ENCODE results near the gene KIRREL3. TPM values are rescaled to one million over a fixed set of nuclear protein-coding genes. Genes with fewer than 3 reads are reported as not detected.

The KIRREL3 gene
- total and polyA plus RNA-seq, 4 donors: 0.90 TPM; not detected in 3

DNA sequence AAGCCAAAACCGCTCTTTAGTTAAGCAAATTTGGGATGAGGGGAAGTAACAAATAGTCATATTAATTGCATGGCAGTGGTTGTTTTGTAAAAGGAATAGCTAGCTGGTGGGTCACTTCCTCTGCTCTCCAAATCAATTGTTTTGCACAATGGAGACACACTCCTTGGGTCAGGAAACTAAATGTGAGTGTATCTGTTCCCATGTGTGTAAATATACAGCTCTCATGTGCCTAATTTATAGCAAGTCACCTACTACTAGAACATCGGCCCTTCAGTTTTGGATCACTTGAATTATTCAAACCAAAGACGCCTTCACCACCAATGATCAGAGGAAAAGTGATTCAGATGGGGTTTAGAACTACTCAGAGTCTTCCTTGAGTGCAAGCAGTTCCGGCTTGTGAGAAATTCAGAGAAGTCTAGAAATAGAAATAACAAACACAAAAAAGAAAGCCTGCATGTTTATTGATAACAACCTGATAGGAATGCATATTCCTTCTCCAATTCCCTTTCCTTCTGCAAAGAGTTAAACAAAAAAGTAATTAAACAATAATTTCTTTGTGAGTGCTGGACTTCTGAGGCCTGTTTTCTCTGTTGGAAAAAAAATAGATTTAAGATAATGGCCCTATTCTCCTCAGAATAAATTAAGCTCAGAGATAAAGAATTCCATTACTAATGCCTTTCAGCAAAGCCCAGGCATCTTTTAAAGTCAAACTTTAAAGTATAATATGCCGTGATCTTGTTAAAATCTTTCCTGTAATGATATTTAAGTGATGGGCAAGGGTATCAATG is 100.4 kb downstream of the KIRREL3 start:
- intact Hi-C loops (cut with DNase I): no loop called here
- DNase-seq: no peak
- Histone ChIP-seq H3K36me3 (ENCODE audit: control insufficient read depth in 1 of 2, insufficient read depth in 2 of 2, low read length in 1 of 2) (no peaks in the 10 kb centered on the region), H3K9me3 (ENCODE audit: control insufficient read depth, low read length) (no peaks in the 10 kb centered on the region), H3K27ac (ENCODE audit: low read depth in 1 of 2, low read length in 2 of 2) (no peak overlapping the region), H3K4me3 (ENCODE audit: low read length in 2 of 2) (no peak overlapping the region), H3K27me3 (ENCODE audit: control insufficient read depth in 1 of 2, insufficient read depth in 2 of 2, low read length in 1 of 2) (no peaks in the 10 kb centered on the region), H3K4me1 (ENCODE audit: control insufficient read depth in 1 of 2, insufficient read depth in 2 of 2, low read length in 2 of 2) (no peaks in the 10 kb centered on the region)
- WGBS, 2 donors: 69 to 80% methylated on average over 5 of the region's 5 CpGs
- no peak for ATAC-seq (ENCODE audit: low FRiP score)

- ATAC-seq (ENCODE audit: low FRiP score) (no peak), DNase-seq (no peak)
- no peaks in the 10 kb centered on the region for H3K4me1 ChIP-seq (ENCODE audit: control insufficient read depth in 1 of 2, insufficient read depth in 2 of 2, low read length in 2 of 2)
- H3K9me3 ChIP-seq (ENCODE audit: control insufficient read depth, low read length): no peaks in the 10 kb centered on the region
- H3K36me3 ChIP-seq (ENCODE audit: control insufficient read depth in 1 of 2, insufficient read depth in 2 of 2, low read length in 1 of 2): no peaks in the 10 kb centered on the region
- no peaks in the 10 kb centered on the region for H3K27me3 ChIP-seq (ENCODE audit: control insufficient read depth in 1 of 2, insufficient read depth in 2 of 2, low read length in 1 of 2)
- intact Hi-C loops (cut with DNase I): no loop called here
- WGBS, 2 donors: 54 to 63% methylated on average over 3 of the region's 3 CpGs
- H3K4me3 ChIP-seq (ENCODE audit: low read length in 2 of 2): no peak overlapping the region
- no peak overlapping the region for H3K27ac ChIP-seq (ENCODE audit: low read depth in 1 of 2, low read length in 2 of 2)
Observed at GRCh38 chr11:126898802-126899201, 101.8 kb downstream of the KIRREL3 start.

DNA sequence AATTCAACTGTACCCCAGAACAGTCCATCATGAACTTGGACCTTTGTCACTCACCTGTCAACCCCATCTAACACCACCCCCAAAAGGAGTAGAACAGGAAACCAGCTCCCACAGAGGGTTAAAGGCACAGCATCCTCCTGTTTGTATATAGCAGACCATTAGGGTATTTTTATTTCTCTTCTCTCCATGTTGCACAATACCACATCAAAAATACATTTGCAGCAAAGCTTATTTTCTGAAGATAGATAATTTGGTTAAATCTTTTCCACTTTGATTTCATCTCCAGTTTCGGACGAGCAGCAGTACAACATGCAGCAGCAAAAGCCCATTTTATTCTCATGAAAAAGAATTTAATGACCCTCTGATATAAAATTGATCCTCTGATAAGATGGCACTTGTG is 103.1 kb downstream of the KIRREL3 start:
- H3K4me1 ChIP-seq (ENCODE audit: control insufficient read depth in 1 of 2, insufficient read depth in 2 of 2, low read length in 2 of 2): no peaks in the 10 kb centered on the region
- no peaks in the 10 kb centered on the region for H3K9me3 ChIP-seq (ENCODE audit: control insufficient read depth, low read length)
- DNase-seq: no peak
- no peak overlapping the region for H3K27ac ChIP-seq (ENCODE audit: low read depth in 1 of 2, low read length in 2 of 2)
- no peaks in the 10 kb centered on the region for H3K36me3 ChIP-seq (ENCODE audit: control insufficient read depth in 1 of 2, insufficient read depth in 2 of 2, low read length in 1 of 2)
- H3K4me3 ChIP-seq (ENCODE audit: low read length in 2 of 2): no peak overlapping the region
- no peaks in the 10 kb centered on the region for H3K27me3 ChIP-seq (ENCODE audit: control insufficient read depth in 1 of 2, insufficient read depth in 2 of 2, low read length in 1 of 2)
- intact Hi-C loops (cut with DNase I): no loop called here
- ATAC-seq (ENCODE audit: low FRiP score): no peak
- 86% methylated on average over 2 of the region's 2 CpGs for WGBS, 2 donors

DNA sequence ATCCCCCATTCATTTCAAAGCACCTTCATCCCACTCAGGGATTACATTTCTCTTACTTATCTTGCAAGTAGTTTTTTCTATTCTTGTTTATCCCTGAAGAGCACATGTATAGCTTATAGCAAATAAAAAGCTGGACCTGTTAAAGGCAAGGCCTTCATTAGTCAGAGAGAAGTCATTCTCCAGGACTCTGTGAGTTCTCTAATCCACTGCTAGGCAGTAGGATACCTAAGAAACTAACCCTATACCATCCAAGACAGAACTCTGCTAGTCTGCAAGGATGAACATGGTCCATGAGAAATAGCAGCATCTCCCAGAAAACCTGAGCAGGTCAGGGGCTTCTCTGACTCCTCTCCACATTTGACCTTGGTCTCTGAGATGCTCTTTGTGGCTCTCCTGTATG is 104.5 kb downstream of the KIRREL3 start:
- Histone ChIP-seq H3K36me3 (ENCODE audit: control insufficient read depth in 1 of 2, insufficient read depth in 2 of 2, low read length in 1 of 2) (no peaks in the 10 kb centered on the region), H3K9me3 (ENCODE audit: control insufficient read depth, low read length) (no peaks in the 10 kb centered on the region), H3K27ac (ENCODE audit: low read depth in 1 of 2, low read length in 2 of 2) (no peak overlapping the region), H3K27me3 (ENCODE audit: control insufficient read depth in 1 of 2, insufficient read depth in 2 of 2, low read length in 1 of 2) (no peaks in the 10 kb centered on the region), H3K4me1 (ENCODE audit: control insufficient read depth in 1 of 2, insufficient read depth in 2 of 2, low read length in 2 of 2) (no peaks in the 10 kb centered on the region), H3K4me3 (ENCODE audit: low read length in 2 of 2) (no peak overlapping the region)
- no peak for DNase-seq
- ATAC-seq (ENCODE audit: low FRiP score): no peak
- intact Hi-C loops (cut with DNase I): no loop called here

DNA sequence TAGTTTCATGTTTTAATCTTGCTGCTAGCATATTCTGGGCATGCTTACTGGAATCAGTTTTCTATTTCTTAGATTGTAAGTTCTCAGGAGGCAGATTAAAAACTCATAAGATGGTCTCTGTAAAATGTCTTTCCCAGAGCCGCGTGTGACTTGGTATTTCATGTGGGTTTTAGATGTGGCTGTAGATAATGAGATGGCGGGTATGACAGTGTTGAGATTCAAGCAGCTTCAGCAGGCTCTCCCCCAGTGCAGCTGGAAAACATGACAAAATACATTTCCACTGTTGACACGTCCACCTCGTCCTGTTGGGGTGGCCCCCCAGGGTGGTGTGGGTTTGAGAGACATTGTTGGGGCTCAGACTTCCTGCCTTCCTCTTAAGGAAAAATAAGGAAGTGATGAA is 106.8 kb downstream of the KIRREL3 start:
- WGBS, 2 donors: 22 to 24% methylated on average over 5 of the region's 5 CpGs
- H3K9me3 ChIP-seq (ENCODE audit: control insufficient read depth, low read length): no peaks in the 10 kb centered on the region
- intact Hi-C loops (cut with DNase I): no loop called here
- no peaks in the 10 kb centered on the region for H3K4me1 ChIP-seq (ENCODE audit: control insufficient read depth in 1 of 2, insufficient read depth in 2 of 2, low read length in 2 of 2)
- no peak for ATAC-seq (ENCODE audit: low FRiP score)
- H3K27ac ChIP-seq (ENCODE audit: low read depth in 1 of 2, low read length in 2 of 2): no peak overlapping the region
- peaks cover 0 to 2% of the 10 kb centered on the region in 2 donors for H3K27me3 ChIP-seq (ENCODE audit: control insufficient read depth in 1 of 2, insufficient read depth in 2 of 2, low read length in 1 of 2)
- H3K4me3 ChIP-seq (ENCODE audit: low read length in 2 of 2): no peak overlapping the region
- DNase-seq: no peak
- no peaks in the 10 kb centered on the region for H3K36me3 ChIP-seq (ENCODE audit: control insufficient read depth in 1 of 2, insufficient read depth in 2 of 2, low read length in 1 of 2)

GRCh38 chr11:126892756-126893155 is 107.8 kb downstream of the KIRREL3 start:
- Histone ChIP-seq H3K36me3 (ENCODE audit: control insufficient read depth in 1 of 2, insufficient read depth in 2 of 2, low read length in 1 of 2) (no peaks in the 10 kb centered on the region), H3K27me3 (ENCODE audit: control insufficient read depth in 1 of 2, insufficient read depth in 2 of 2, low read length in 1 of 2) (peaks cover 0 to 2% of the 10 kb centered on the region in 2 donors), H3K27ac (ENCODE audit: low read depth in 1 of 2, low read length in 2 of 2) (no peak overlapping the region), H3K4me3 (ENCODE audit: low read length in 2 of 2) (no peak overlapping the region), H3K9me3 (ENCODE audit: control insufficient read depth, low read length) (no peaks in the 10 kb centered on the region), H3K4me1 (ENCODE audit: control insufficient read depth in 1 of 2, insufficient read depth in 2 of 2, low read length in 2 of 2) (no peaks in the 10 kb centered on the region)
- DNase-seq: no peak
- WGBS, 2 donors: 82 to 91% methylated on average over 9 of the region's 9 CpGs
- intact Hi-C loops (cut with DNase I): no loop called here
- ATAC-seq (ENCODE audit: low FRiP score): no peak

DNA sequence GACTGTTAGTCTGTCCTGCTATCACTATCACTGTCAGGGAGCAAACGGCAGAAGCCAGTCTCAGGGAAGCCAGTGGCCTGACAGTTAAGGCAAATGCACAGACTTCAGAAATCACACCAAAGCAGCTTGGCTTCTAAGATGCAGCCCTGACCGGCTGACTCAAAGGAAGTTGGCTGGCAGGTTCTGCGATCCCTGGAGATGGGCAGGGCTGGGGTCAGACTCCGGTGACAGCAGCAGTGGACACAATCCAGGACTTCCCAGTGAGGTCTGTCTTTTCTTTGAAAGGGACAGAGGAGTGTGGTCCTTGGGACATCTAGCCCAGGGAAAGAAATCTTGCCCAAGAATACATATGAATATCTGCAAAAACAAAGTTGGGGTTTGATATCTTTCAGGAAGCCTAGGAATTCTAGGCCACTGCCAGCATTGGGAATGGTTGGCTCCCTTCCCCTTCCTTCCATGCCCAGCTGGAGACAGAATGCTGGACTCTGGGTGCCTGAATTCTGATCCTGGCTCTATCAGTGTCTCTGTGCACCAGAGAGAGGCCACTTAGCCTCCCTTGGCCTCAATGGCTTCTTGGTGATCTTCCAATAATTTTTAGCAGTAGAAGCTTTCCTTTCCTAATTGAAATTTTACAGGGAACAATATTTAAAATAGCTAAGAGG is 108.9 kb downstream of the KIRREL3 start:
- peak; percentile 42 for ATAC-seq (ENCODE audit: low FRiP score)
- intact Hi-C loops (cut with DNase I): no loop called here
- Histone ChIP-seq H3K9me3 (ENCODE audit: control insufficient read depth, low read length) (no peaks in the 10 kb centered on the region), H3K27ac (ENCODE audit: low read depth in 1 of 2, low read length in 2 of 2) (no peak overlapping the region), H3K4me3 (ENCODE audit: low read length in 2 of 2) (no peak overlapping the region), H3K27me3 (ENCODE audit: control insufficient read depth in 1 of 2, insufficient read depth in 2 of 2, low read length in 1 of 2) (peaks cover 0 to 2% of the 10 kb centered on the region in 2 donors), H3K36me3 (ENCODE audit: control insufficient read depth in 1 of 2, insufficient read depth in 2 of 2, low read length in 1 of 2) (no peaks in the 10 kb centered on the region), H3K4me1 (ENCODE audit: control insufficient read depth in 1 of 2, insufficient read depth in 2 of 2, low read length in 2 of 2) (no peaks in the 10 kb centered on the region)
- DNase-seq: no peak
- WGBS, 2 donors: 1 to 12% methylated on average over 4 of the region's 4 CpGs

GRCh38 chr11:126890561-126890960 is 110.0 kb downstream of the KIRREL3 start:
- intact Hi-C loops (cut with DNase I): no loop called here
- no peak overlapping the region for H3K4me3 ChIP-seq (ENCODE audit: low read length in 2 of 2)

GRCh38 chr11:126888115-126888712 is 112.4 kb downstream of the KIRREL3 start:
- DNase-seq: no peak
- intact Hi-C loops (cut with DNase I): no loop called here
- no peak overlapping the region for H3K4me3 ChIP-seq (ENCODE audit: low read length in 2 of 2)
- 67 to 80% methylated on average over 7 of the region's 7 CpGs for WGBS, 2 donors
- H3K27me3 ChIP-seq (ENCODE audit: control insufficient read depth in 1 of 2, insufficient read depth in 2 of 2, low read length in 1 of 2): peaks cover 0 to 2% of the 10 kb centered on the region in 2 donors
- H3K9me3 ChIP-seq (ENCODE audit: control insufficient read depth, low read length): no peaks in the 10 kb centered on the region
- no peaks in the 10 kb centered on the region for H3K4me1 ChIP-seq (ENCODE audit: control insufficient read depth in 1 of 2, insufficient read depth in 2 of 2, low read length in 2 of 2)
- no peaks in the 10 kb centered on the region for H3K36me3 ChIP-seq (ENCODE audit: control insufficient read depth in 1 of 2, insufficient read depth in 2 of 2, low read length in 1 of 2)
- no peak for ATAC-seq (ENCODE audit: low FRiP score)
- no peak overlapping the region for H3K27ac ChIP-seq (ENCODE audit: low read depth in 1 of 2, low read length in 2 of 2)

More at GRCh38 chr11:126890561-126890960, 110.0 kb downstream of the KIRREL3 start:
- Histone ChIP-seq H3K27ac (ENCODE audit: low read depth in 1 of 2, low read length in 2 of 2) (no peak overlapping the region), H3K9me3 (ENCODE audit: control insufficient read depth, low read length) (no peaks in the 10 kb centered on the region), H3K4me1 (ENCODE audit: control insufficient read depth in 1 of 2, insufficient read depth in 2 of 2, low read length in 2 of 2) (no peaks in the 10 kb centered on the region), H3K36me3 (ENCODE audit: control insufficient read depth in 1 of 2, insufficient read depth in 2 of 2, low read length in 1 of 2) (no peaks in the 10 kb centered on the region), H3K27me3 (ENCODE audit: control insufficient read depth in 1 of 2, insufficient read depth in 2 of 2, low read length in 1 of 2) (peaks cover 0 to 2% of the 10 kb centered on the region in 2 donors)
- no peak for ATAC-seq (ENCODE audit: low FRiP score)
- 76 to 85% methylated on average over 7 of the region's 7 CpGs for WGBS, 2 donors
- DNase-seq: no peak
